Trophoblast cell (in vitro differentiated cells and primary cell): ENCODE data around the gene SLC4A9.
A peak's percentile ranks its signal among the peaks of the same experiment; 100 is the strongest.

Source experiments
- DNase-seq, 2 donors: peaks; one replicate each; pipeline ENCODE4 v3.0.0-alpha.2; 2016
- H2AFZ ChIP-seq: 2 replicates; pipeline ENCODE4 v1.6.1; 2013; ENCODE audit warnings: low read length, moderate library complexity, mild to moderate bottlenecking; ENCODE audit not compliant: insufficient read depth, poor library complexity
- H2AK5ac ChIP-seq: 2 replicates; pipeline ENCODE4 v1.6.1; 2013; ENCODE audit warnings: mild to moderate bottlenecking, low read length
- H2BK120ac ChIP-seq: 2 replicates; pipeline ENCODE4 v1.6.1; 2013; ENCODE audit warnings: low read length, mild to moderate bottlenecking, moderate library complexity; ENCODE audit not compliant: insufficient read depth, poor library complexity
- H2BK12ac ChIP-seq: 2 replicates; pipeline ENCODE4 v1.6.1; 2013; ENCODE audit warnings: mild to moderate bottlenecking, low read length, moderate library complexity
- H2BK5ac ChIP-seq: 2 replicates; pipeline ENCODE4 v1.6.1; 2013; ENCODE audit warnings: low read length, low read depth, moderate library complexity, mild to moderate bottlenecking; ENCODE audit not compliant: poor library complexity
- H3K14ac ChIP-seq: 2 replicates; pipeline ENCODE4 v1.6.1; 2013; ENCODE audit warnings: mild to moderate bottlenecking, low read length
- H3K18ac ChIP-seq: 2 replicates; pipeline ENCODE4 v1.6.1; 2013; ENCODE audit warnings: mild to moderate bottlenecking, low read length
- H3K23ac ChIP-seq: 2 replicates; pipeline ENCODE4 v1.6.1; 2013; ENCODE audit warnings: low read length
- H3K27ac ChIP-seq: 2 replicates; pipeline ENCODE4 v1.5.1; 2013; ENCODE audit warnings: low read depth, mild to moderate bottlenecking, inconsistent platforms, low read length, moderate library complexity
- H3K27me3 ChIP-seq: 2 replicates; pipeline ENCODE4 v1.6.1; 2013; ENCODE audit warnings: inconsistent platforms, mild to moderate bottlenecking, low read length, moderate library complexity; ENCODE audit not compliant: insufficient read depth
- H3K36me3 ChIP-seq, 2 experiments: 1 replicate in 1 of 2; 2 replicates in 1 of 2; pipeline ENCODE4 v1.6.1; 2013; ENCODE audit warnings: low read length in 2 of 2, mild to moderate bottlenecking in 2 of 2, moderate library complexity in 1 of 2; ENCODE audit not compliant: insufficient read depth in 2 of 2, control insufficient read depth in 1 of 2
- H3K4ac ChIP-seq: 2 replicates; pipeline ENCODE4 v1.6.1; 2013; ENCODE audit warnings: low read depth, mild to moderate bottlenecking, low read length, moderate library complexity
- H3K4me1 ChIP-seq, 2 experiments: 1 replicate in 1 of 2; 2 replicates in 1 of 2; pipeline ENCODE4 v1.6.1; 2013; ENCODE audit warnings: low read length in 2 of 2, mild to moderate bottlenecking in 2 of 2, moderate library complexity in 1 of 2; ENCODE audit not compliant: insufficient read depth in 2 of 2, control insufficient read depth in 1 of 2
- H3K4me2 ChIP-seq: 2 replicates; pipeline ENCODE4 v1.6.1; 2013; ENCODE audit warnings: inconsistent platforms, mild to moderate bottlenecking, low read length, moderate library complexity
- H3K4me3 ChIP-seq: 2 replicates; pipeline ENCODE4 v1.5.1; 2013; ENCODE audit warnings: mild to moderate bottlenecking, low read depth, low read length, inconsistent platforms
- H3K79me1 ChIP-seq: one replicate; pipeline ENCODE4 v1.6.1; 2013; ENCODE audit warnings: low read length
- H3K79me2 ChIP-seq: 2 replicates; pipeline ENCODE4 v1.6.1; 2013; ENCODE audit warnings: low read length, mild to moderate bottlenecking; ENCODE audit not compliant: control insufficient read depth, insufficient read depth, poor library complexity
- H3K9ac ChIP-seq: 2 replicates; pipeline ENCODE4 v1.6.1; 2013; ENCODE audit warnings: mild to moderate bottlenecking, low read length
- H3K9me3 ChIP-seq: 2 replicates; pipeline ENCODE4 v1.6.1; 2013; ENCODE audit warnings: low read depth, mild to moderate bottlenecking, control low read depth, inconsistent platforms, low read length; ENCODE audit not compliant: insufficient read depth
- H4K12ac ChIP-seq: 2 replicates; pipeline ENCODE4 v1.6.1; 2013; ENCODE audit warnings: low read depth, mild to moderate bottlenecking, low read length, moderate library complexity
- H4K8ac ChIP-seq: 2 replicates; pipeline ENCODE4 v1.6.1; 2013; ENCODE audit warnings: low read depth, mild to moderate bottlenecking, low read length, moderate library complexity
- H4K91ac ChIP-seq: one replicate; pipeline ENCODE4 v1.6.1; 2013; ENCODE audit warnings: low read depth, mild to moderate bottlenecking, low read length, moderate library complexity
- WGBS: extraction: QIAGEN DNeasy Blood & Tissue Kit; methylation state at CpG from one replicate; pipeline ENCODE4 v1.1.7; 2013; ENCODE audit warnings: missing lambda C conversion rate; ENCODE audit not compliant: insufficient read length, insufficient coverage; ENCODE audit errors: extremely low coverage; 5-methylcytosine and 5-hydroxymethylcytosine counted together

SLC4A9 gene

DNA sequence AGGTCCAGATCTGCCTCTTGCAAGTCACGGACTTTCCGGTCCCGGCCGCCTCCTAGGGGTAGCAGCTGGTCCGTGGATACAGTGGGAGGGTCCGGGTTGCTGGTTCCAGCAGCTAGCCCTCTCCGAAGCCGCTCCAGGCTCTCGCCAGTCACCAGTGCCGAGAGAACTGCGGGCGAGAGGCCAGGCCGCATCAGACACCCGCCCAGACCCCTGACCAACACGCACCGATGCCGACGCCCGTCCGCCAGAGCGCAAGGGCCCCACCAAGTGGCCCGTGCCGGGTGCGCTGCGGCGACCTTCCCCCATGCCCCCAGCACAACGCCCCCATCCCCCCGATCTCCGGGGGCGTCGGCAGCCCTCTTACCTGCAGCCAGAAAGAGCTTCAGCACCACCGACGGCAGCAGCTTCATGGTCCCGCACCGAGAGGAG, 14.1 kb upstream of the SLC4A9 start:
- H3K4me3 ChIP-seq: peak overlapping the region; percentile 76
- no peaks in the 10 kb centered on the region for H3K9me3 ChIP-seq
- H3K79me1 ChIP-seq: peaks cover 5% of the 10 kb centered on the region
- peaks cover 6 to 16% of the 10 kb centered on the region in 2 experiments for H3K4me1 ChIP-seq
- no peak overlapping the region for H4K91ac ChIP-seq
- no peak overlapping the region for H2BK120ac ChIP-seq
- DNase-seq: peak; percentile 27 to 54
- peak overlapping the region; percentile 62 for H4K8ac ChIP-seq
- peak overlapping the region; percentile 14 for H3K27ac ChIP-seq
- H2AK5ac ChIP-seq: no peak overlapping the region
- peaks cover 6% of the 10 kb centered on the region for H3K79me2 ChIP-seq
- peak overlapping the region; percentile 27 for H2BK12ac ChIP-seq
- no peak overlapping the region for H3K23ac ChIP-seq
- H3K36me3 ChIP-seq: peaks cover 6 to 11% of the 10 kb centered on the region in 2 experiments
- H3K27me3 ChIP-seq: no peaks in the 10 kb centered on the region
- peak overlapping the region; percentile 65 for H3K14ac ChIP-seq
- H2AFZ ChIP-seq: peak overlapping the region; percentile 15
- peak overlapping the region; percentile 60 for H3K9ac ChIP-seq
- H4K12ac ChIP-seq: no peak overlapping the region
- WGBS: no CpG with 5 or more reads among the region's 35 CpGs
- H3K4me2 ChIP-seq: peak overlapping the region; percentile 91
- H3K18ac ChIP-seq: peak overlapping the region; percentile 37
- no peak overlapping the region for H2BK5ac ChIP-seq
- H3K4ac ChIP-seq: peak overlapping the region; percentile 10

DNA sequence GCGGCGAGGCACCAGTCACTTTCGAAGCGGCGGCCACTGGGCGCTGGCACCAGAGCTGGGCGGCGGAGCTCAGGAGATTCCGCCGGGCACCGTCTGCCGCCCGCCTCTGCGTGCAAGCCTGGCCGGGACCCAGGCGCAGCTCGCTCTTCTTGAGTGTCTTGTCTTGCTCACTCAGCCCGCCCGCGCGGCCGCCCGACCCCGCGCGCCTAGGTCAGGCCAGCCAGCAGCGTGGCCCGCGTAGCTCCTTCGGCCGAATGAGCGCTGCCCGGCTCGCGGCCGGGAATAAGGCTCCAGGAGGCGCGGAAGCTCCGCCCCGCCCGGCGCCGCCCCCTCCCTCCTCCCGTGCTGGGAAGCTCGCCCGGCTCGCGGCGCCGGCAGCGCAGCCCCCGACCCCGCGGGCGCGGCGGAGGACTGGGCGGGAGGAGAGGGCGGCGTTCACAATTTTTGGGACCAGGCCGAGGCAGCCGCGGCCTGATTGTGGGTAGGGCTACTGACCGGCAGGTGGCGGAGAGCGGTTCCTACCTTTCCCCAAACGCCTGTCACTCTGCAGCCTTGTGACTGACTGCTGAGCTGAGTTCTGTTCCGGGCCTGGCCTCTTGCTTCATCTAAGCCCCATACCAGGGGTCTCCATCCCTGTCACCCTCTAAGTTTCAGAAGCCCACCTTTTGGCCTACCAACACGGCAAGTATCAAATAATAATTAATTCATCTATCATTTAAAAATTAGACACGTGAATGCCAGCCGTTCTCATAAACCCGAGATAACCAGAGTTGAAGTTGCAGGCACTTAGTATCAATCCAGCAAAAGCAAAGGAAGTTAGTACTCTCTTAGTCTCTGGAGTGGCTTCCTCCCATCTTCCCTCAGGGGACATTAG, 13.4 kb upstream of the SLC4A9 start, which contains the start of gene HBEGF:
HBEGF (minus strand) TSS at position 256 of the 874 bp plus-strand sequence. CDS start 275 bp downstream, outside the sequence.
- H3K36me3 ChIP-seq: peaks cover 4 to 8% of the 10 kb centered on the region in 2 experiments
- H2BK120ac ChIP-seq: no peak within 1 kb of the TSS
- WGBS: no CpG with 5 or more reads among the region's 72 CpGs
- no peak within 1 kb of the TSS for H2AK5ac ChIP-seq
- H3K4me1 ChIP-seq: peaks cover 6 to 16% of the 10 kb centered on the region in 2 experiments
- H4K91ac ChIP-seq: no peak within 1 kb of the TSS
- H3K4me3 ChIP-seq: peak within 1 kb of the TSS; percentile 76
- peaks cover 6% of the 10 kb centered on the region for H3K79me2 ChIP-seq
- H2BK12ac ChIP-seq: peak within 1 kb of the TSS; percentile 27
- H3K27me3 ChIP-seq: no peaks in the 10 kb centered on the region
- H2BK5ac ChIP-seq: no peak within 1 kb of the TSS
- H2AFZ ChIP-seq: peak within 1 kb of the TSS; percentile 64
- peak within 1 kb of the TSS; percentile 10 for H3K4ac ChIP-seq
- H3K27ac ChIP-seq: peak within 1 kb of the TSS; percentile 14
- H3K23ac ChIP-seq: no peak within 1 kb of the TSS
- H3K79me1 ChIP-seq: peaks cover 5% of the 10 kb centered on the region
- peak within 1 kb of the TSS; percentile 65 for H3K14ac ChIP-seq
- no peaks in the 10 kb centered on the region for H3K9me3 ChIP-seq
- peak; percentile 76 to 87 for DNase-seq
- H3K9ac ChIP-seq: peak within 1 kb of the TSS; percentile 60
- peak within 1 kb of the TSS; percentile 62 for H4K8ac ChIP-seq
- H3K18ac ChIP-seq: peak within 1 kb of the TSS; percentile 37
- no peak within 1 kb of the TSS for H4K12ac ChIP-seq
- H3K4me2 ChIP-seq: peak within 1 kb of the TSS; percentile 91

DNA sequence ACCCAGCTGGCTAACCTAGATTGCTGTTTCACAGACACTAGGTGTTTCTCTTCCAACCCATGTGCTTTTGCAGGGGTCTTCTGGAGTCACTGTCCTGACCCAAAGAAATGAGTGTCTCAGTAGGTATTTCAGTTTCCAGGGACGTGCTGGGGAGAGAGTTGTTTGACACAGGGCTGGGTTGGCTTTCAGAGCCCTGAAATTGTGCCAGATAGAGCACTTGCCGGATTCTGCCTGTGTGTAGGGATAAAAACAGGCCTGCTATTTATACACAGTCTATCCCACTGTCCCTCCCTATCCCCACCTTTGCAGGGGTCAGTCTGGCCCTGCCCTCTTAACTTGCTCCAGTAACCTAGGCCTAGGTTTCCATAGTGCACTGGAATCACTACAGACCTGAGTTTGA, 12.6 kb upstream of the SLC4A9 start:
- H3K18ac ChIP-seq: no peak overlapping the region
- DNase-seq: no peak
- H3K27me3 ChIP-seq: no peaks in the 10 kb centered on the region
- no peak overlapping the region for H3K9ac ChIP-seq
- no peak overlapping the region for H3K23ac ChIP-seq
- peak overlapping the region; percentile 4 for H3K4me2 ChIP-seq
- H3K14ac ChIP-seq: no peak overlapping the region
- no peak overlapping the region for H3K4ac ChIP-seq
- peaks cover 0 to 2% of the 10 kb centered on the region in 2 experiments for H3K36me3 ChIP-seq
- no peak overlapping the region for H3K27ac ChIP-seq
- H3K4me3 ChIP-seq: no peak overlapping the region
- H2BK5ac ChIP-seq: no peak overlapping the region
- no CpG with 5 or more reads among the region's 2 CpGs for whole genome bisulfite sequencing
- H3K79me1 ChIP-seq: peaks cover 5% of the 10 kb centered on the region
- H3K4me1 ChIP-seq: peaks cover 6 to 16% of the 10 kb centered on the region in 2 experiments
- H2BK120ac ChIP-seq: no peak overlapping the region
- H4K91ac ChIP-seq: no peak overlapping the region
- H4K12ac ChIP-seq: no peak overlapping the region
- no peaks in the 10 kb centered on the region for H3K9me3 ChIP-seq
- peaks cover 6% of the 10 kb centered on the region for H3K79me2 ChIP-seq
- no peak overlapping the region for H2BK12ac ChIP-seq
- no peak overlapping the region for H4K8ac ChIP-seq
- H2AFZ ChIP-seq: no peak overlapping the region
- H2AK5ac ChIP-seq: no peak overlapping the region

DNA sequence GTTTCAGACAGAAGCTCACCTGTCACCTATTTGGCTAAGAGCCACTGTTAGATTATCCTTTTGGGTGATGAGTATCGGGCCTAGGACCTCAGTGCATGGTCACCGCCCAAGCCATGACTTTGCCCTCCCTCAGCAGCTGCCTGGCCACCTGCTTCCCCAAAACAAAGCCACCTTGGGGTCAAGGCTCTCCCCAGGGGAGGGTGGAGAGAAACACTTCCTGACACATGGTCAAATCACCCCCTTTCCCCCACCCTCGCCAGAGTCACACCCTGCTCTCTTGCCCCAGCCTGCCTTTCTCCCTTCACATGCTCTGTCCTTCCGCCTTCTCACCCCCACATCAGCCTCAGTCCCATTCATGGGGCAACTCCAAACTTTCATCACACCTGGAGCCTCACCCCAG, 11.9 kb upstream of the SLC4A9 start:
- Histone ChIP-seq H3K14ac (no peak overlapping the region), H4K12ac (no peak overlapping the region), H3K4ac (no peak overlapping the region), H4K91ac (no peak overlapping the region), H2BK12ac (peak overlapping the region; percentile 36), H4K8ac (no peak overlapping the region), H3K27me3 (no peaks in the 10 kb centered on the region), H3K9me3 (no peaks in the 10 kb centered on the region), H2BK5ac (no peak overlapping the region), H3K9ac (no peak overlapping the region), H3K27ac (no peak overlapping the region), H2AFZ (no peak overlapping the region), H3K4me1 (peaks cover 6 to 16% of the 10 kb centered on the region in 2 experiments), H3K4me3 (no peak overlapping the region), H3K18ac (no peak overlapping the region), H3K36me3 (peaks cover 0 to 2% of the 10 kb centered on the region in 2 experiments), H2BK120ac (no peak overlapping the region), H3K79me1 (peaks cover 5% of the 10 kb centered on the region), H3K79me2 (peaks cover 6% of the 10 kb centered on the region), H3K23ac (no peak overlapping the region), H3K4me2 (no peak overlapping the region), H2AK5ac (no peak overlapping the region)
- no CpG with 5 or more reads among the region's 4 CpGs for WGBS
- no peak for DNase-seq
